Measurements from ENCODE around the gene HOXA5. TPM values are rescaled to one million over a fixed set of nuclear protein-coding genes. Genes with fewer than 3 reads are reported as not detected.
A peak's percentile ranks its signal among the peaks of the same experiment; 100 is the strongest.

The HOXA5 gene
- total RNA-seq, 1 donor from 2014 or later = not detected

DNA sequence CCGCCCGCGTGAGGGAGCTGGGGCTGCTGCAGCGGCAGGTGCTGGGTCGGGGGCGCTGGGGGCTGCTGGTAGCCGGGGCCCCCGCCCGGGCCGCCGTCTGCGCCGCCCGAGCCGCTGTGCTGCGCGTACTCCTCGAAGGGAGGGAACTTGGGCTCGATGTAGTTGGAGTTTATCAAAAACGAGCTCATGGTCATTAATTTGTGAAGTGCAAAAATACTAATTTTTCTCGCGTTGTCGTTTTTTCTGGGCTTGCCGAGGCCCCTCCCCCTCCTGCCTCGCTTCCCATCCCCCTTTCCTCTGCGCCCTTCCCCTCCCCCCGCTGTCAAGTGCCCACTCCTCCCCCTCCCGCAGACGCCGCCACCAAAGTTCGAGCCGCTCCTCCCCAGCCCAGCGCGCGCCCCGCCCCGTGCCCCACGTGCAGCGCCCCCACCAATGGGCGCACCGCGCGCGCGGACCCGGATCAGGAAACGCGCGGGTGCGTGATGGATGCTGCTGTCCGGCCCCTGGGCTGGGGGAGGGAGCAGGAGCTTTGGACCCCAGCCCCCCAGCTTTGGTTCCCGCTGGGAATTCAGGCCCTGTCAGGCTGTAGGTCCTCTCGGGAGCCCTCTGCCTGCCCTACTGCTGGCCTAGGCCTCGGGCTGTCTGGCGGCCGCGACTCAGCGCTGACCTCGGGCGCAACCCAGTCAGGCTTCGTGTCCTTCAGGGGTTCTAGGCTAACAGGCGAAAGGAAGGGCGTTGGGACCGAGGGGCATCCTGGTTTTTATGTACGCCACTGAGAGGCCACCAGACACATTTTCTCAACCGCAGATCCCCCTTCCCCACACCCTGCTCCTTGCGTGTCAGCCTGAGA lies 12.7 kb downstream of the HOXA5 start, which contains the start of gene HOXA4:
HOXA4 (minus strand) TSS at position 218 of the 850 bp plus-strand sequence; CDS start at position 194, 24 bp downstream.
- Mint-ChIP-seq H3K36me3 (ENCODE audit: unreplicated experiment) (no peaks in the 10 kb centered on the region), H3K4me1 (ENCODE audit: low read depth, unreplicated experiment) (no peaks in the 10 kb centered on the region), H3K27ac (ENCODE audit: unreplicated experiment) (no peak within 1 kb of the TSS), H3K9me3 (ENCODE audit: unreplicated experiment) (peaks cover 3% of the 10 kb centered on the region), H3K27me3 (ENCODE audit: unreplicated experiment) (peaks cover 32% of the 10 kb centered on the region), H3K4me3 (ENCODE audit: unreplicated experiment) (peak within 1 kb of the TSS; percentile 69)
- TF ChIP-seq, protein P1, sequence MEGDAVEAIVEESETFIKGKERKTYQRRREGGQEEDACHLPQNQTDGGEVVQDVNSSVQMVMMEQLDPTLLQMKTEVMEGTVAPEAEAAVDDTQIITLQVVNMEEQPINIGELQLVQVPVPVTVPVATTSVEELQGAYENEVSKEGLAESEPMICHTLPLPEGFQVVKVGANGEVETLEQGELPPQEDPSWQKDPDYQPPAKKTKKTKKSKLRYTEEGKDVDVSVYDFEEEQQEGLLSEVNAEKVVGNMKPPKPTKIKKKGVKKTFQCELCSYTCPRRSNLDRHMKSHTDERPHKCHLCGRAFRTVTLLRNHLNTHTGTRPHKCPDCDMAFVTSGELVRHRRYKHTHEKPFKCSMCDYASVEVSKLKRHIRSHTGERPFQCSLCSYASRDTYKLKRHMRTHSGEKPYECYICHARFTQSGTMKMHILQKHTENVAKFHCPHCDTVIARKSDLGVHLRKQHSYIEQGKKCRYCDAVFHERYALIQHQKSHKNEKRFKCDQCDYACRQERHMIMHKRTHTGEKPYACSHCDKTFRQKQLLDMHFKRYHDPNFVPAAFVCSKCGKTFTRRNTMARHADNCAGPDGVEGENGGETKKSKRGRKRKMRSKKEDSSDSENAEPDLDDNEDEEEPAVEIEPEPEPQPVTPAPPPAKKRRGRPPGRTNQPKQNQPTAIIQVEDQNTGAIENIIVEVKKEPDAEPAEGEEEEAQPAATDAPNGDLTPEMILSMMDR (IDR thresholded peaks at IDR 0.05; ENCODE audit: partially characterized antibody, unreplicated experiment) = no peak
- peak; percentile 81 for DNase-seq

DNA sequence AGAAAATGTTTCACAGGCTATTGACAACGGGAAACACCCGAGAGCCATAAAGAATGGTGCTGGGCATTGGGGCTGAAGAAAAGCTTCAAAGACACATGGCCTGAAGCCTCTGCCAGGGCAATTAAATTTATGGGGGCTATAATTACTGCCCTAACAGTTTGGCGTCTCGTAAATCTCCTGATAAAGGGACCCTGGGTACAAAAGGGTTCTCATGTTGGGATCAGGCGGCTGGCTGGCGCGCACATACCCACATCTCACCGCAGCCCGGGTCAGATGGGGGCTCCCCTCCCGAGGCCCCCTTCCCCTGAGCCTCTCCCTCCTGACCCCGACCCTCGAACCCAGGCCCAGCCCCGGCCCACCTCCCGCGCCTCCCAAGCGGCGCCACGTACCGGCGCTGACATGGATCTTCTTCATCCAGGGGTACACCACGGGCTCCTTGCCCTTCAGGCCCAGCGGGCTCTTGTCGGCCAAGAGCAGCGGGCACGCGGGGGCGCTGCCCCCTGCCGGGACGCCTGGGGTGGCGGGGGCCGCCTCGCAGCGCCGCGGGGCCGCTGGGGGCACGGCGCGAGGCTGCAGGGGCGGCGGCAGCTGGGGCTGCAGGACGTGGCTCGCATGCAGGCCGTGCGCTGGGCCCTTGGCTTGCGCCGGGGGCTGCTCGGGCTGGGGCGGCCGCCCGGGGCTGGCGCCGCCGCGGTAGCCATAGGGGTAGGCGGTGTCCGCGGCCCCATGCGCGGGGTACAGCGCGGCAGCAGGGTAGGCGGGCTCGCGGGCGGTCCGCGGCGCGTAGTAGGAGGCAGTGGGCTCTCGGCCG lies 13.5 kb downstream of the HOXA5 start:
- H3K27me3 Mint-ChIP-seq (ENCODE audit: unreplicated experiment) = peaks cover 36% of the 10 kb centered on the region
- H3K9me3 Mint-ChIP-seq (ENCODE audit: unreplicated experiment) = peaks cover 5% of the 10 kb centered on the region
- no peaks in the 10 kb centered on the region for H3K36me3 Mint-ChIP-seq (ENCODE audit: unreplicated experiment)
- H3K27ac Mint-ChIP-seq (ENCODE audit: unreplicated experiment) = no peak overlapping the region
- H3K4me1 Mint-ChIP-seq (ENCODE audit: low read depth, unreplicated experiment) = no peaks in the 10 kb centered on the region
- peak overlapping the region; percentile 14 for H3K4me3 Mint-ChIP-seq (ENCODE audit: unreplicated experiment)
- TF ChIP-seq, protein P1 (IDR thresholded peaks at IDR 0.05; ENCODE audit: partially characterized antibody, unreplicated experiment) = no peak
- no peak for DNase-seq

DNA sequence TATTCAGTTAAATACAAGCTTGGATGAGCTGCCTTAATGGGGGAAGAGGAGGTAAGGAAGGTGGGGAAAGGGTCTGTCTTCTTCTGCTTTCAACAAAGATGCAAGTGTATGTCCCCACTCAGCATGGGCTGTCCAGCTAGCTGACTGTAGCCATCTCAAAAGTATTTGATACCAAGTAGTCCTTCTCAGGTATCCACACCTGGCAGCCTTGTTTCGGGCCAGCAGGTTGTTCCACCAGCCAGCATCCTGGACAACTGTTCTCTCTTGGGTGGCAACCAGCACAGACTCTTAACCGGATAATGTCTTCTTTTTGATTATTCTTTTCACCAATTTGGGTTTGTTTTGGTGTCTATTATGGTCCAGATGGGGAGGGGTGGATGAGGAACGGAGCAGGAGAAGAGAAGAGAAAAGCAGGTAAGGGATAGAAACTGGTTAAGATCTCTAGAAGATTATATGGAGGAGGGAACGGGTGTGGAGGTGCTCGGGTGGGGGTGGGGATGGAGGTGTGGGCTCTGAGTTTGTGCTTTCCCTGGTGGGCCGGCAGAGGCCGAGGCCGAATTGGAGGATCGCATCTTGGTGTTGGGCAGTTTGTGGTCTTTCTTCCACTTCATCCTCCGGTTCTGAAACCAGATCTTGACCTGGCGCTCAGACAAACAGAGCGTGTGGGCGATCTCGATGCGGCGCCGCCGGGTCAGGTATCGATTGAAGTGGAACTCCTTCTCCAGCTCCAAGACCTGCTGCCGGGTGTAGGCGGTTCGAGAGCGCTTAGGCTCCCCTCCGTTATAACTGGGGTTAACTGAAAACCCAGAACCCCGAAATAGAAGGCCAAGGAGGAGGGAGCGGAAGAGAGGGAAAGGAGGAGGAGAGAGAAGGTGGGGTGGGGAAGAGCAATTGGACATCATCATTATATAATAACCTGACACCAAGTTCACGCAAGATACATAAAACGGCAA lies 14.4 kb downstream of the HOXA5 start:
- no peak for DNase-seq
- TF ChIP-seq, protein P1 (IDR thresholded peaks at IDR 0.05; ENCODE audit: partially characterized antibody, unreplicated experiment) = no peak
- H3K36me3 Mint-ChIP-seq (ENCODE audit: unreplicated experiment) = no peaks in the 10 kb centered on the region
- no peak overlapping the region for H3K27ac Mint-ChIP-seq (ENCODE audit: unreplicated experiment)
- H3K4me3 Mint-ChIP-seq (ENCODE audit: unreplicated experiment) = peak overlapping the region; percentile 14
- H3K9me3 Mint-ChIP-seq (ENCODE audit: unreplicated experiment) = peaks cover 9% of the 10 kb centered on the region
- peaks cover 41% of the 10 kb centered on the region for H3K27me3 Mint-ChIP-seq (ENCODE audit: unreplicated experiment)
- no peaks in the 10 kb centered on the region for H3K4me1 Mint-ChIP-seq (ENCODE audit: low read depth, unreplicated experiment)

DNA sequence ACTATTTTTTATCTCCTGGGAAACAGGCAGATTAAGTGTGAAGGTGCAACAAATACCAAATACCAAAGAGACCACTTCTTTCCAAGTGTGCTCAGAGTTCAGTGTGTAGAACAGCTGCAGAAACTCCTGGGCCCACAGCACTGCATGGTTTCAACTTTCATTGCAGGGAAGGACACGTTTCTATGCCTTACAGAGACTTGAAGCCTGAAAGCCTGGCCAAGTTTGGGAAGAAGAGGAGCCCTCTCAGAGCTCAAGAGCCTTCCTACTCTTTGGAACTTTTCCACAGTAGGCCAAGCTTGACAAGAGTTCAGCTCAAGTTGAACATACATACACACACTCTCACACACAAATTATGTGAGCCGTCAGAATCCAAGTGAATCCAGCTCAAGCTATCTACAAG lies 15.4 kb downstream of the HOXA5 start:
- Mint-ChIP-seq H3K36me3 (ENCODE audit: unreplicated experiment) (no peaks in the 10 kb centered on the region), H3K4me3 (ENCODE audit: unreplicated experiment) (no peak overlapping the region), H3K27ac (ENCODE audit: unreplicated experiment) (no peak overlapping the region), H3K27me3 (ENCODE audit: unreplicated experiment) (peaks cover 42% of the 10 kb centered on the region), H3K4me1 (ENCODE audit: low read depth, unreplicated experiment) (no peaks in the 10 kb centered on the region), H3K9me3 (ENCODE audit: unreplicated experiment) (peaks cover 9% of the 10 kb centered on the region)
- TF ChIP-seq, protein P1 (IDR thresholded peaks at IDR 0.05; ENCODE audit: partially characterized antibody, unreplicated experiment) = no peak
- no peak for DNase-seq

Measured in glutamatergic neuron (in vitro differentiated cells).